Activated CD8-positive, alpha-beta memory T cell treated with anti-CD3 and anti-CD28 coated beads, Interleukin-2, amount 10 ng/mL, durations not matched to agents 7 days and 5 days (primary cell): ENCODE data around the gene USP34. TPM values are rescaled to one million over a fixed set of nuclear protein-coding genes. Genes with fewer than 3 reads are reported as not detected.
"Not testable (repeated sequence)": the region's sequence is repeated elsewhere in the genome, so short reads cannot be mapped to it uniquely, and the experiment has no call there.

Experiments used
- ATAC-seq: fragments of 150-1000 bp; cut with Tn5 transposase; one replicate; pipeline ENCODE4 v1.10.0; 2021; ENCODE audit warnings: moderate library complexity
- CTCF ChIA-PET: fragments of 350-600 bp; sonication (Branson Sonifier 250); formaldehyde crosslinking; loops from one replicate; lab custom pipeline; 2021; ENCODE audit warnings: antibody characterized with exemption; lab: Charles Lee
- DNase-seq: peaks from one replicate; pipeline ENCODE4 v3.0.0-alpha.2; 2020
- H3K27ac Mint-ChIP-seq: one replicate; pipeline ENCODE4 v1.8.0; 2021; ENCODE audit warnings: mild to moderate bottlenecking, mixed read lengths
- H3K27me3 Mint-ChIP-seq: one replicate; pipeline ENCODE4 v1.8.0; 2021; ENCODE audit warnings: mixed read lengths
- H3K36me3 Mint-ChIP-seq: one replicate; pipeline ENCODE4 v1.8.0; 2021; ENCODE audit warnings: mild to moderate bottlenecking, mixed read lengths
- H3K4me1 Mint-ChIP-seq: one replicate; pipeline ENCODE4 v1.8.0; 2021; ENCODE audit warnings: mixed read lengths
- H3K4me3 Mint-ChIP-seq: one replicate; pipeline ENCODE4 v1.8.0; 2021; ENCODE audit warnings: mild to moderate bottlenecking, moderate library complexity, mixed read lengths
- H3K9me3 Mint-ChIP-seq: one replicate; pipeline ENCODE4 v1.8.0; 2022; ENCODE audit warnings: low read depth, mixed read lengths
- total RNA-seq, 2 experiments: library from RNA; stranded (reverse); gene quantifications; one replicate each; pipeline ENCODE4 v1.2.3, GENCODE V29; 2021

The USP34 gene
- total RNA-seq, 2 experiments from 2014 or later = 70.3 to 93.7 TPM

DNA sequence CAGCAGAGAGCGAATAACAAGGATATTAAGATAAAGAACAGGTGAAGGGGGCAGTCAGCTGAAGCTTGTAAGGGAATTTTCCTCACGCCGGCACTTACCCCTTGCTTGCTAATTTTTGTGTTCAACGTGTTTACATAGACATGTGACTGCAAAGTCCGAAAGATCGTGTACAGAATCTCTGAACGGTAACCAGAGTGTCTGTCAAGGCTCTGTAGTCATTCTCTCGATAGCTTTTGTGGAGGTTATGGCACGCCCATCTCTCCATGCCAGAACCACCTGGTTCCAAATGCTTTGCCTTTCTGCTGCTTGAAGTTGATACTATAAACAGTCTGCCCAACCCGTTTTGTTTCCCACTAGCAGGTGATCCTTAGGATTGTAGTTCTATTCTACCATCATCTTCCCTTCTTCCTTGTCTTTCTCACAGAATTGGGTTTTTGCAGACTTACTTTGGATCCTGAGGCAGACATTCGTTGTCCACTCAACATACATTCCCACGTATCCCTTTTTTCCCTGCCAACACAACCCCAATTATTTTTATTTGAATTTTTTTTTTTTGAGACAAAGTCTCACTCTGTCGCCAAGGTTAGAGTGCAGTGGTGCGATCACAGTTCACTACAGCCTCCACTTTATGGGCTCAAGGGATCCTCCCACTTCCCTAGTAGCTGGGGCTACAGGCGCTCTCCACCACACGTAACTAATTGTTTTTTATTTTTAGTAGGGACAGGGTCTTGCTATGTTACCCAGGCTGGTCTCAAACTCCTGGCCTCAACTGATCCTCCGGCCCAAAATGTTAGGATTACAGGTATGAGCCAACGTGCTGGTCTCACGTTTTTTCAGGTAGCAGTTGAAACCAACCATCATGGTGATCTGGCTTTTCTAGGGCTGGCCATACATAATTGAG, 1.3 kb upstream of the USP34 start:
- peaks cover 30% of the 10 kb centered on the region for H3K4me1 Mint-ChIP-seq
- CTCF ChIA-PET = interaction anchor here (1.0 to 1.3 kb wide), 2 partner anchors 46 kb away, joined by 3 read pairs; no protein-coding TSS in a partner anchor
- peak overlapping the region; percentile 90 for H3K27ac Mint-ChIP-seq
- peaks cover 15% of the 10 kb centered on the region for H3K36me3 Mint-ChIP-seq
- H3K27me3 Mint-ChIP-seq = no peaks in the 10 kb centered on the region
- no peaks in the 10 kb centered on the region for H3K9me3 Mint-ChIP-seq
- ATAC-seq (no peak), DNase-seq (peak; percentile 50)
- H3K4me3 Mint-ChIP-seq = peak overlapping the region; percentile 84

DNA sequence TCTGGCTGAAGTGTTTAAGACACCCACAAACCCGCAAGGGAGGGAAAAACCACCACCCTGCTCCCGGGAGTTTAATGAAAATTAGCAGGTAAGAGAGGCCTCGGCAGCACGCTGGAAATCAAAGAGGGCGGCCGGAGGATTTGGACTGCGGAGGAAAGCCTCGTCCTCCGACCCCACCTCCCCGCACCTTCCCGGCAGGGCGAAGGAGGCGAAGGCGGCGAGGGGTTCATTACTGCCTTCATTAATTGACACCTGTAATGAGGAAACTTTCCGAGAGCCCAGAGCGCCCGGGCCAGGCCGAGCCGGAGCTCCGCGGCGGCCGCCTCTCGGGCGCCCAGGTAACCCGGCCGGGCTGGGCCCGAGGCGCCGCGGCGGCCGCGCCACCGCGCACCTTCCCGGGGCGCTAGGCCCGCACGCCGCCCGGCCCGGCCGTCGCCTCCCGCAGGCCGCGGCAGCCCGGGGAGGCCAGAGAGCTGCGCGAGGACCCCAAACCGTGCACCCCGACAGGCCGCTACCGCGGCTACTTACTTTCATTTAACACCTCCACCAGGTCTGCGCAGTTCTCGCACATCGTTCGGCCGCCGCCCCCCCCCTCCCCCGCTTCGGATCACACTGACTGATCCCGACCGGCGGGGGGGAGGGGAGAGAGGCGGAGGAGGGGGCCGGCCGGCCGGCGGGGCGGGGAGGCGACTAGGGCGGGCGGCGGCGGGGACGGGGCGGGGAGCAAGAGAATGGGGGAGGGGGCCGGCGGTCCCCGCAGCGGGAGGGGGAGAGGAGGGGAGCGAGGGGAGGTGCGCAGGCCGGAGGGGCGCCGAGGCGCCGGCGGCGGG, 550 bp downstream of the USP34 start:
- DNase-seq = peak; percentile 90
- H3K9me3 Mint-ChIP-seq = no peaks in the 10 kb centered on the region
- peaks cover 32% of the 10 kb centered on the region for H3K4me1 Mint-ChIP-seq
- ATAC-seq = peak; percentile 43
- CTCF ChIA-PET = interaction anchor here (0.7 kb wide), 1 partner anchor 10 kb away, joined by 3 read pairs; no protein-coding TSS in a partner anchor
- no peaks in the 10 kb centered on the region for H3K27me3 Mint-ChIP-seq
- peaks cover 11% of the 10 kb centered on the region for H3K36me3 Mint-ChIP-seq
- H3K27ac Mint-ChIP-seq = peak overlapping the region; percentile 92
- peak overlapping the region; percentile 88 for H3K4me3 Mint-ChIP-seq

DNA sequence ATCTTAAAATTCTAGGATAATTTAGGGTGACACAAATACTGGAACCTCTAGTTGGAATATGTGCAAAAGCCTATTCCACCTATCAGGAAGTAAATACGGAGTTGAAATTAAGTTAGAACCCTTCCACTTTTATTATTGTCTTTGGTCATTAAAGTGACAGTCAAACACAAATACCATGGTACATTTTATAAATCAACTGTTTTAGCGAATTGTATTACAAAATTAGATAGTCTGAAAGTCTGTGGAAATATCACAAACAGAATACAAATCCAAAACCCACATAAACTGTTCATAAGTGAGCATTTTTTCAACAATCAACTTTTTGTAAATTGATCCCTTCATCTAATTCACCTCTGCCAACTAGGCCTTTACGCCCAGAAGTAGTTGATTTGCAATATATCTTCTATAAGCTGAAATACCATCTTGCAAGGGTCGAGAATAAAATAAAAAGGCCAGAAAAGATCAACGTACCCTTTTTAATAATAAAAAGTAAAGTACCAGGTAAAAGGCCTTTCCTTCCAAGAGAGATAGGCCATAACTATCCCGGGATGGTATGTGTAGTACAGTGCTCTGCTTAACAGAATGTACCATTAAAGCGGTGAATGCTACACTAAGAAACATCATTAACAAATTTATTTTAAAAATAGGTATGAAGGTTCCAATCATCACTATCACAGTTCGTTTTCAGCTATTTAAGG, 1.3 kb downstream of the USP34 start:
- peak overlapping the region; percentile 92 for H3K27ac Mint-ChIP-seq
- ATAC-seq (no peak), DNase-seq (no peak)
- H3K27me3 Mint-ChIP-seq = no peaks in the 10 kb centered on the region
- H3K4me1 Mint-ChIP-seq = peaks cover 33% of the 10 kb centered on the region
- no peaks in the 10 kb centered on the region for H3K9me3 Mint-ChIP-seq
- H3K36me3 Mint-ChIP-seq = peaks cover 11% of the 10 kb centered on the region
- CTCF ChIA-PET = interaction anchor here (0.7 kb wide), 1 partner anchor 10 kb away, joined by 3 read pairs; no protein-coding TSS in a partner anchor
- H3K4me3 Mint-ChIP-seq = peak overlapping the region; percentile 88

DNA sequence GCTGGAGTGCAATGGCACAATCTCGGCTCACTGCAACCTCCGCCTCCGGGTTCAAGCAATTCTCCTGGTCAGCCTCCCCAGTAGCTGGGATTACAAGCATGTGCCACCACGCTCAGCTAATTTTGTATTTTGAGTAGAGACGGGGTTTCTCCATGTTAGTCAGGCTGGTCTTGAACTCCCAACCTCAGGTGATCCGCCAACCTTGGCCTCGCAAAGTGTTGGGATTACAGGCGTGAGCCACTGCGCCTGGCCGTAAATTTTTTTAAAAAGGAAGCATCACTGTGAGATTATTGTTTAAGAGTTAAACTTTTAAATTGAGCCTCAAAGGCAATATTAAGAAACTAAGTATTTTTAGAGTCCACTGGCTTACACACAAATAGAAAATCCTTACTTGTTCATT, 2.7 kb downstream of the USP34 start:
- CTCF ChIA-PET = interaction anchor here (1.1 kb wide), 1 partner anchor 67 kb away, joined by 3 read pairs; no protein-coding TSS in a partner anchor
- H3K27ac Mint-ChIP-seq = peak overlapping the region; percentile 32
- H3K9me3 Mint-ChIP-seq, H3K27me3 Mint-ChIP-seq, DNase-seq, ATAC-seq: not testable (repeated sequence)
- peaks cover 11% of the 10 kb centered on the region for H3K36me3 Mint-ChIP-seq
- H3K4me3 Mint-ChIP-seq = peak overlapping the region; percentile 88
- peaks cover 40% of the 10 kb centered on the region for H3K4me1 Mint-ChIP-seq

DNA sequence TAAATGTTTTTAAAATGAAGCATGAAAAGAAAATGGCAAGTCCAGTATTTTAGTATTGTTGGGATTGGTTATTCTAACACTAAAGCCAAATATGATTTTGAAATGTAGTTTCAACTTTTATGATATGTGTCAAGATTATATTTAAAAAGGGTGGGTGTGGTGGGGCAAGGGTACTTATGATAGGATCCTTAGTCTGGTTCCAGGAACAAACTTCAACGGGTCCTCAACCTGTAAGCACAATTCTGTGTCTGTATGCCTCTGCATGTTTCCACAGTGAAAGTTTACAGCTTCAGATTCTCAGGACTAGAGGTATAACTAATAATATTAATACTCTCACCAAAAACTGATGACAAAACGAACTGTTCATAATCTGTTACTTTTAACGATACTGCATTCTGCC, 5.8 kb downstream of the USP34 start:
- H3K4me3 Mint-ChIP-seq = no peak overlapping the region
- peaks cover 32% of the 10 kb centered on the region for H3K4me1 Mint-ChIP-seq
- no peak for DNase-seq
- ATAC-seq = no peak
- H3K27me3 Mint-ChIP-seq = no peaks in the 10 kb centered on the region
- H3K9me3 Mint-ChIP-seq = no peaks in the 10 kb centered on the region
- H3K27ac Mint-ChIP-seq = no peak overlapping the region
- peaks cover 11% of the 10 kb centered on the region for H3K36me3 Mint-ChIP-seq
- CTCF ChIA-PET = no interaction called here

DNA sequence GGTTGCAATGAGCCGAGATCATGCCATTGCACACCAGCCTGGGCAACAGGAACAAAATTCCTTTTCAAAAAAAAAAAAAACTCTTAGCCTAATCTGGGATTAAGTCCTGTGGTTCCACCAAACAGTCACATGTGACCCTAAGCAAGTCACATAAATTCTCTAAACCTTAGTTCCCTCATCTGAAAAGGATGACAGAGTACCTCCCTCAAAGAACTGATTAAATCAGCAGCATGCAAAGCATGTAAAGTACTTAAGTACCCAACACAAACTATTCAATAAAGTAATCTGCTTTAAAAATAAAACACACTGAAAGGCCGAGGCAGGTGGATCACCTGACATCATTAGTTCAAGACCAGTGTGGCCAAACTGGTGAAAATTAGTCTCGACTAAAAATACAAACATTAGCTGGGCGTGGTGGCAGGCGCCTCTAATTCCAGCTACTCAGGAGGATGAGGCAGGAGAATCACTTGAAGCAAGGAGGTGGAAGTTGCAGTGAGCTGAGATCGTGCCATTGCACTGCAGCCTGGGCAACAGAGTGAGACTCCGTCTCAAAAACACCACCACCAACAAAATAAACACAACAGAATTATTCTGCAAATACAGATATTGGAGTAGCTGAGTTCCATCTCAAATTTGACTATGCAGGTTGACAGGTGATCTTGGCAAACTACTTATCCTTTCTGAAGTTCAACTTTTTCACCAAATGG, 7.0 kb downstream of the USP34 start:
- DNase-seq (no peak), ATAC-seq (no peak)
- CTCF ChIA-PET = no interaction called here
- H3K4me3 Mint-ChIP-seq = no peak overlapping the region
- H3K36me3 Mint-ChIP-seq = peaks cover 13% of the 10 kb centered on the region
- H3K27me3 Mint-ChIP-seq = no peaks in the 10 kb centered on the region
- H3K4me1 Mint-ChIP-seq = peaks cover 28% of the 10 kb centered on the region
- H3K9me3 Mint-ChIP-seq = no peaks in the 10 kb centered on the region
- no peak overlapping the region for H3K27ac Mint-ChIP-seq

DNA sequence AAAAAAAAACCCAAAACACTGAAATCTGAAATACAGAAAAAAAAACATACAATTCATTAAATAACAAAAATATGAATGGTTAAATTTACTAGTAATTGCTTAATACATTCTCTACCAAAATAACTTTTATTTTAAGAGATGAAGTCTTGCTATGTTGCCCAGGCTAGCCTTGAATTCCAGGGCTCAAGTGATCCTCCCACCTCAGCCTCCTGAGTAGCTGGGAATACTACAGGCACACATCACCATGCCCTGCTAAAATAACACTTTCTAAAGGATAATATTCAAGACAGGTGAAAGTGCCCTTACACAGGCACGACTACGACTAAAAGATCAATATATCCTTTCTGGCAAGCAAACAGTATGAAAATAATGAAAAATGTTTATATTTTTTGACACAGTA, 9.5 kb downstream of the USP34 start:
- Mint-ChIP-seq H3K36me3 (peaks cover 9% of the 10 kb centered on the region), H3K27ac (no peak overlapping the region), H3K27me3 (no peaks in the 10 kb centered on the region), H3K9me3 (no peaks in the 10 kb centered on the region), H3K4me1 (peaks cover 25% of the 10 kb centered on the region), H3K4me3 (no peak overlapping the region)
- CTCF ChIA-PET = no interaction called here
- no peak for ATAC-seq
- no peak for DNase-seq

DNA sequence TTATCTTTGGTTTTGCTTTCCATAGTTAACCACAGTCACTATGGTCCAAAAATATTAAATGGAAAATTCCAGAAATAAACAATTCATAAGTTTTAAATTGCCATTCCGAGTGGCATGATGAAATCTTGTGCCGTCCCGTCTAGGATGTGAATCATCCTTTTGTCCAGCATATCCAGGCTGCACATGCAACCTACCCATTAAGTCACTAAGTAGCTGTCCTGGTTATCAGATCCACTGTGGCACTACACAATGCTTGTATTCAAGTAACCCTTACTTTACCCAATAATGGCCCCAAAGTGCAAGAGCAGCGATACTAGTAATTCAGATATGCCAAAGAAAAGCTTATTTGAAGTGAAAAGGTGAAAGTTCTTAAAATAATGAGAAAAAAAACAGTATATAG, 10.7 kb downstream of the USP34 start:
- H3K4me3 Mint-ChIP-seq = no peak overlapping the region
- H3K4me1 Mint-ChIP-seq = peaks cover 23% of the 10 kb centered on the region
- no peaks in the 10 kb centered on the region for H3K27me3 Mint-ChIP-seq
- CTCF ChIA-PET = interaction anchor here (1.0 to 1.2 kb wide), 3 partner anchors 10 to 136 kb away, joined by 3 to 4 read pairs (median 3); no protein-coding TSS in a partner anchor
- H3K9me3 Mint-ChIP-seq = no peaks in the 10 kb centered on the region
- no peak for DNase-seq
- ATAC-seq = no peak
- peaks cover 12% of the 10 kb centered on the region for H3K36me3 Mint-ChIP-seq
- no peak overlapping the region for H3K27ac Mint-ChIP-seq

DNA sequence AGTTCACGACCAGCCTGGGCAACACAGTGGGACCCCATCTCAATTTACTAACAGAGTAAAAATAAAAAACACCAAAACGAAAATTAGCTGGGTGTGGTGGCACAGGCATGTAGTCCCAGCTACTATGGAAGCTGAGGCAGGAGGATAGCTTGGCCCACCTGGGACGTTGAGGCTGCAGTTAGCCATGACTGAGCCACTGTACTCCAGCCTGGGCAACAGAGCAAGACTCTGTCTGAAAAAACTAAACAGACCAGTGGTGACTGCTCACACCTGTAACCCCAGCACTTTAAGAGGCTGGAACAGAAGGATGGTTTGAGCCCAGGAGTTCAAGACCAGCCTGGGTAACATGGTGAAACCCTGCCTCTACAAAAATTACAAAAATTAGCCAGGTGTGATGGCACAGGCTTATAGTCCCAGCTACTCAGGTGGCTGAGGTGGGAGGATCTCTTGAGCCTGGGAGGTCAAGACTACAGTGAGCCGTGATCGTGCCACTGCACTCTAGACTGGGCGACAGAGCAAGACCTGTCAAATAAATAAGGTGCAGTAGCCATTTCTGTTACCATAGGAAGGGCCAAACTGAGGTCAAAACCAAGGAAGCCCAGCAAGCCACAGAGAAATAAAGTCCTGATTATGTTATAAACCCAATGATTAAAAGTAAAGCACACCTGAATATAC, 14.0 kb downstream of the USP34 start:
- Mint-ChIP-seq H3K27ac (no peak overlapping the region), H3K4me3 (no peak overlapping the region), H3K4me1 (peaks cover 18% of the 10 kb centered on the region), H3K36me3 (peaks cover 16% of the 10 kb centered on the region), H3K27me3 (no peaks in the 10 kb centered on the region), H3K9me3 (no peaks in the 10 kb centered on the region)
- CTCF ChIA-PET = interaction anchor here (0.6 kb wide), 1 partner anchor 345 kb away, joined by 3 read pairs; no protein-coding TSS in a partner anchor
- ATAC-seq = no peak
- DNase-seq = no peak

DNA sequence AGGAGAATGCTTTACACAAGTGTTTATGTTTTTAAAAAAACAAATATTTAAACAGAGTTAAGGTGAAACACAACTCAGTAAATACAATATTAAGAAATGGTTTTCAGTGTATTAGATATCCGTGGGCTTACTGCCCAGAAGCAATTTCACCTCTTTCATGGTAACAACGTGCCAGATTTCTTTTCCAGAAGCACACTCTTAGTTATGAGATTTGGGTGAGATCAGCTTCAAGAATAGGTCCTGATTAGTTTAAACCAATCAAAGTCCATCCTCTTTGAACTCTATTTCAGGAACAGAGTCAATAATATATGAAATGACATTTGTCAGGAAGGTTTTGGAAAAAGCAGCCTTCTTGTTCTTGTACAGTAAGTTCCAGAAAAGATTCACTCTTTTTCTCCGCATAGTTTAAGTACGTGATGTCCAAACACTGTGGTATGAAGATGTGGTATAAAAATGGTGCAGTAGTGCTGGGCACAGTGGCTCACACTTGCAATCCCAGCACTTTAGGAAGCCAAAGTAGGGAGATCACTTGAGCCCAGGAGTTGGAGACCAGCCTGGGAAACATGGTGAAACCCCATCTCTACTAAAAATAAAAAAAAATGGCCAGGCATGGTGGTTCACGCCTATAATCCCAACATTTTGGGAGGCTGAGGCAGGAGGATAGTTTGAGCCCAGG, 14.7 kb downstream of the USP34 start:
- Mint-ChIP-seq H3K4me1 (peaks cover 17% of the 10 kb centered on the region), H3K4me3 (no peak overlapping the region), H3K27ac (no peak overlapping the region), H3K27me3 (no peaks in the 10 kb centered on the region), H3K36me3 (peaks cover 20% of the 10 kb centered on the region), H3K9me3 (no peaks in the 10 kb centered on the region)
- ATAC-seq = no peak
- CTCF ChIA-PET = no interaction called here
- DNase-seq = no peak

DNA sequence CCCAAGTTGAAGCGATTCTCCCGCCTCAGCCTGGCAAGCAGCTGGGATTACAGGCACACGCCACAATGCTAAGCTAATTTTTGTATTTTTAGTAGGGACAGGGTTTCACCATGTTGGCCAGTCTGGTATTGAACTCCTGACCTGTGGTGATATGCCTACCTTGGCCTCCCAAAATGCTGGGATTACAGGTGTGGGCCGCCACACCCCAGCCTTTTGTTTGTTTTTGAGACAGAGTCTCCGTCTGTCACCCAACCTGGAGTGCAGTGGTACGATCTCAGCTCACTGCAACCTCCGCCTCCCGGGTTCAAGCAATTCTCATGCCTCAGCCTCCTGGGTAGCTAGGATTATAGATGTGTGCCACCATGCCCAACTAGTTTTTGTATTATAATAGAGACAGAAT, 15.9 kb downstream of the USP34 start:
- peaks cover 20% of the 10 kb centered on the region for H3K4me1 Mint-ChIP-seq
- ATAC-seq, H3K4me3 Mint-ChIP-seq: not testable (repeated sequence)

More for the DNA sequence above, 15.9 kb downstream of the USP34 start:
- H3K9me3 Mint-ChIP-seq, H3K27me3 Mint-ChIP-seq, H3K27ac Mint-ChIP-seq, CTCF ChIA-PET, DNase-seq: not testable (repeated sequence)
- H3K36me3 Mint-ChIP-seq = peaks cover 24% of the 10 kb centered on the region
